ENCODE data around the gene SEMA4C. TPM values are rescaled to one million over a fixed set of nuclear protein-coding genes. Genes with fewer than 3 reads are reported as not detected.

The SEMA4C gene
- polyA plus RNA-seq, 12 donors = 24.7 to 38.9 (median 27.5) TPM; not detected in 1

DNA sequence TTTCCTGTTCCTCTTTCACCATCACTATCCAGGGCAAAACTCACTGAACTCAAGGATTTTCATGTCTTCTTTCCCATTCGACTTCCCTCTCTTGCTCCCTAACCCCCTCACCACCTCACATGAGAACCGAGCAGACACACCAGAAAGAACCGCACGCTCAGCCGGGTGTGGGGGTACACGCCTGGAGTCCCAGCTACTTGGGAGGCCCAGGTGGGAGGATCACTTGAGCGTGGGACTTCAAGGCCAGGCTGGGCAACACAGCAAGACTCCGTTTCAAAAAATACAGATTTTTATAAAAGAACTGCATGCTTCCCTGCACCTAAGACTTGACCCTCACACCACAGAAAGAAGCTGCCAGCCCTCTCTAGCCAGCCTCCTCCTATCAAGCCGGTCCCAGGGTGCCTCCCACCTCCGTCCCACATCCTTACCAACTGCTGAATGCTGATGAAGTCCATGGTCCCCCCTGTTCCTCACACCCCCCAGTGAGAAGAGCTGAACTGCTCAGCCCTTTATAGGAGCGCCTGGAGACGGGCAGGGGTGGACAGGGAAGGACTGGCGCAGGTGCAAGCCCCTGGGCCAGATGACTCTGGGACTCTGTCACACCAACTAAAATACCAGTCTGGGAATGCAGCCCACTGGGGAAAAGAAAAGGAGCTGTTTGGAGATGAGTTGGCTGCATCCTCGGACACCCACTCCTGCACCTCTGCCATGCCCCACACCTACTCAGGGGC, 26.2 kb downstream of the SEMA4C start, which contains the start of gene ANKRD23:
TSS of gene ANKRD23 (minus strand) at position 484 of the 731 bp plus-strand sequence. CDS start at position 455, 29 bp downstream.
- DNase-seq = no peak

DNA sequence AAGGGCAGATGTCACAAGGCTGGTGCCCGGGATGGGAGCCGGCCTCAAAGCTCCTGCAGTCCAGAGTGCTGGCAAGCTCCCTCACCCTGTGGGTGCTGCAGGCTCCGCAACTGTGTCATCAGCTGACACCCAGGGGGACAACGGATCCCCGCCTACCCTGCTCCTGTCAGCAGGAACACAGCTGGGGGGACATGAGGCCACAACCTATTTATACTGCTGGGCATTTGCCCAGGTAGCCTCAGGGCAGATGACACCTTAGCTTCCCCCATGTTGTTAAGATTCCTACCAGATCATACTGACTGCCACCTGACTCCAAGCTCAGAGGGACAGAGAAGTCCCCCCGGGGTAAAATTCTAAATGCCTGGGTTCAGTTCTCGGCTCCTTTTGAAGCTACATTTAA, 27.3 kb downstream of the SEMA4C start:
- no peak for DNase-seq

DNA sequence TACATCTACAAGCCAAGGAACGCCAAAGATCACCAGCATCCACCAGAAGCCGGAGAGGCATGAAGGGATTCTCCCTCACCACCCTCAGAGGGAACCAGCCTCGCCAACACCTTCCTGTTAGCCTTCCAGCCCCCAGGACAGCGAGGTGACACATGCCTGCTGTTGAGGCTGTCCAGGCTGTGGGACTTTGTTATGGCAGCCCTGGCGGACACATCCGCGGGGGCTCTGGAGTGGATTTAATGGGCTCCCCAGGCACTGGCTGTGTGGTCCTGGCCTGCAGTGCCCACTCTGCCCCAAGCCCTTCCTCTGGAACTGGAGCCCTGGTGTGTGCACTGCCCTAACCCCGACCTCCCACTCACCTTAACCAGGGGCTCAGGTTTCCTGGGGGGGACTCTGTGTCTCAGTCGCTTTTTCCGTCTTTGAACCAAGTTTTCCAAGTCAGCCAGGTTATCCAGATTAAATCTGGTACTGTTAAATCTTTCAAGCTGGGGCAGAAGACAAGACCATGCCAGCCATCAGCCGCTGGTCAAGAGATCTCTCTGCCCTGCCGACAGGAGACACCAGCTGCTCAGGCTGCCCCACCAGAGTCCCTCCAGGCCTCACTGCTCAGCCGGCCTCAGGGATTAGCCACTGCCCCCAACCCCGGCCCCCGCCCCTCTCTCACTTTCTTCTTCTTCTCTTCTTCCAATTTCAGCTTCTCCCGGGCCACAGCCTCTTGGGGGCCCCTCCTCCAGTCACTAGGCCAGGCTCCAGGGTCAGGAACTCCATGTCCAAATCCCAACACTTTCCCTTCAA, 28.0 kb downstream of the SEMA4C start:
- DNase-seq = no peak

DNA sequence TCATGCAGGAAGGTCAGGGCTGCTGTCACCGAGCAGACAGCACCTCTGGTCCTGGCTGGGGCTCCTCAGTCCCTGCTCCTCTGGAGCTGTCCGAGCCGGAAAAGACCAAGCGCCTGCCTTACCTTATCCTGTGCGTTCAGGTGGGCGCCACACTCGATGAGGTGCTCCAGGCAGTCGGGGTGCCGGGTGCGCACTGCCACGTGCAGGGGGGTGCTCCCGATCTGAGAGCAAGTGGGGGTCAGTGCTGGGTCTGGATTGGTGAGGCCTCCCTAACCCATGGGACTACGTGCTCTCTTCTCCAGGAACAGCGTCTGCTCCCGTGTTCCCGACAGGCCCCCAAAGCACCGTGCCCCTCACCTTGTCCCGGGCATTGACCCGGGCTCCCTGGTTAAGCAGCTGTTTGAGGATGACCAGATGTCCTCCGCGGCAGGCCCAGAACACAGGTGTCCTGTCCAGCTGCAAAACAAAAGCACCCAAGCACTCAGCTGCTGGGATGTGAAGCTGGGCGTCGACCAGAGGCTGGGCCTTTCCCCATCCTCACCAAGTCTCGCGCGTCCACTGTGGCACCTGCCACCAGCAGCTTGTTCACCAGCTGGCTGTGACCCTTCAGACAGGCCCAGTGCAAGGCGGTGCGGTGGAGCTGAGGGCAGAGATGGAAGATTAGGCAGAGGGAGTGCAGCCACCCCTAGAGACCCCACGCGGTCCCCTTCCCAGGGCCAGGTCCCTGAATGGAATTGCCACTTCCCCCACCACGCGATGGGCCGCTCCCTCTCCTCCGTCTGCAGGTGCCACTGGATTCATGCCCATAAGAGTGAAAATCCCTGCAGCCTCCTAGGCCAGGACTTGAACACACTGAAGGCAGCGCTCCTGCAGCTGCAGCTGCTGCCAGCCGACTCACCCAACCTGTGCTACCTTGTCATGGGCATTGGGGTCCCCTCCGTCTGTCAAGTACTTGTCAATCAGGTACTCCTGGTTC, 29.7 kb downstream of the SEMA4C start:
- DNase-seq = no peak

DNA sequence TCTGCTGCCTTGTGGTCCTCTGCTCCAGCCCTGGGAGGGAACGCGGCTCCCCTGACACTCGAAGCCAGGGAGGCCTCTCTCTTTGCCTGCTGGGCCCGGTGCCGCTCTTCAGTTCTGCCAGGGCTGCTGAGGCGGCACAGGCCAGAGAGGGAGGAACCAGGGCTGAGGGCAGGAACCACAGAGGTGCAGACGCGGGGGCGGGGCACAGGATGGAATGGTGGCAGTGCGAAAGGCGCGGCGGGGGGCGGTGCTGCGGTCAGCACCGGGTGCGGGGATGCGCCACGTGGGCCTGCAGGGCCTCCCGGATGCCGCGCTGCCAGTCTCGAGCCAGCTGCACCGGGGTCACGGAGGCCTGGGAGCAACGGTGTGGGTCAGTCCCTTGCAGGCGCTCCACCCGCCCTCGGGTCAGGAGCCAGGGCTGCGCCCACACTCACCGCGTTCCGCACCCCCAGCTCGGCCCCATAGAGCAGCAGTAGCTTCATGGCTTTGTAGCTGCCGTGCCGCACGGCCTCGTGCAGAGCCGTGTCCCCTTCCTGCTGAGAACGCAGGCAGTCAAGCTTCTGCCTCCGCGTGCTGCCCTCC, 30.5 kb downstream of the SEMA4C start:
- no peak for DNase-seq

DNA sequence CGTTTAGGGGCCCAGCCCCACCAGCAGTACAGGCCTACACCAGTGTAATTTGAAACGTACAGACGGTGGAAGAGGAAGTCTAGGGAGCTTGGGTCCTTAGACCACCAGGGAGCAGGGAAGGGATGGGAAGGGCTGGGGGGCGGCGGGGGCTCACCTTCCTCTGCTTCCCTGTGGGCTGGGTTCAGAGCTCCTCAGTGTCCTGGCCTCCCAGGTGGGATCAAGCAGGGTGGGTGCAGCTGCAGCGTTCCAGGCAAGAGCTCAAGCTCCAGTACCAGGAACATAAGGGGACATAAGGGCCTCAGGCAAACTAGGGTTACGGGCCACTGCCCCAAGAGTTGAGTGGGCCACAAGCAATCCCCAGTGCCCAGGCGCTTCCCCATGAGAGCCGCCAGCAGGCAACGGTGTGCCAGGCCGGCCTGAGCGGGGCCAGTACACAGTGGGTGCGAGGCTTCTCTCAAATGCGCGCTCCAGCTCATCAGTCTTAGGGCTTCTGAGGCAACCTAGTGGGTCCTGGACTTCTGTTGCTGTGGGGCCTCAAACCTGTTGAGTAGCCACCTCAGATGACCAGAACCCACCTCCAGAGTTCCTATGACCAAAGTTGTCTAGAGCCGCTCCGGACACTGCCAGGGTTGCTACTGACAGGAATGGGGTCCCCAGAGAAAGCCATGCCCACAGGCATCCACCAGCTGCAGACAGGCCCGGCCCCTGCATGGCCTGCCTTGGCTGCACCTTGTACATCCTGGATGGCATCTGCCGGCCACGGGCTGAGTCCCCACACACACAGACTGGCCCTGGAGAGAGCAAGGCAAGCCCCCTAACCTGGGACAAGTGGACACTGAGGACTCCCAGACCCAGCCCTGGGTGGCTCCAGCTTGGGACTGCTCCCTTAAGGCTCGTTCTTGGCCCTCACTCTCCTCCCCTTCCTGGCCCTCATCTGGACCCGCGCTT, 31.3 kb downstream of the SEMA4C start:
- DNase-seq = no peak

DNA sequence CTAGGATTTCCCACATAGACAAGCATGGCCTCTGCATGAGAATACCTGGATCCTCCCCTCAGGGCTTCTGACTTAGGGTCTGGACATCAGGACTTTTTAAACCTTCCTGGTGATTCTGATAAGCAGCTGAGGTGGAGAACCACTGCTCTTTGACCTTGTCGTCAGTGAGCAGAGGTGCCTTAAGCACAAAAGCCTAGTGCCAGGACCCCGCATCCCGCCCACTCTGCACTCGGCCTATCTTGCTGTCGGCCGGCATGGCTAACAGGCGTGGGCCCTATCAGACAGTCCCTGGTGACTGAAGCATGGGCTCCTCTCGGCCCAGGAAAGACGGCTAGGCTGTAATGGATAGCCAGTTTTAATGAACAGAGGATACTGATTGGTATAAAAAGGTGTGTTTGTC, 32.3 kb downstream of the SEMA4C start:
- no peak for DNase-seq

DNA sequence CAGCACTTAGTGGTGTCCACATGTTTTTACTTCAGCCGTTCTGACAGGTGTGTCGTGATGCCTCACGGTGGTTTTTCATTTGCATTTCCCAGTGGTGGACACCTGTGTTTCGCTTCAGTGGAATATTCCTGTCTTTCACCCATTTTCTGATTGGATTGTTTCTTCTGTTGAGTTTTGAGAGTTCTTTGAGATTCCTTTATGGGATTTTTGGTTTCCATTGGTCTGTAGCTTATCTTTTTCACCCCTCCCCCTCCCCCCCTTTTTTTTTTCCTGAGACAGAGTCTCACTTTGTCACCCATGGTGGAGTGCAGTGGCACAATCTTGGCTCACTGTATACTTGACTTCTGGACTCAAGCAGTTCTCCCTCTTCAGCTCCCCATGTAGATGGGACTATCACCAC, 34.0 kb downstream of the SEMA4C start:
- DNase-seq = no peak

DNA sequence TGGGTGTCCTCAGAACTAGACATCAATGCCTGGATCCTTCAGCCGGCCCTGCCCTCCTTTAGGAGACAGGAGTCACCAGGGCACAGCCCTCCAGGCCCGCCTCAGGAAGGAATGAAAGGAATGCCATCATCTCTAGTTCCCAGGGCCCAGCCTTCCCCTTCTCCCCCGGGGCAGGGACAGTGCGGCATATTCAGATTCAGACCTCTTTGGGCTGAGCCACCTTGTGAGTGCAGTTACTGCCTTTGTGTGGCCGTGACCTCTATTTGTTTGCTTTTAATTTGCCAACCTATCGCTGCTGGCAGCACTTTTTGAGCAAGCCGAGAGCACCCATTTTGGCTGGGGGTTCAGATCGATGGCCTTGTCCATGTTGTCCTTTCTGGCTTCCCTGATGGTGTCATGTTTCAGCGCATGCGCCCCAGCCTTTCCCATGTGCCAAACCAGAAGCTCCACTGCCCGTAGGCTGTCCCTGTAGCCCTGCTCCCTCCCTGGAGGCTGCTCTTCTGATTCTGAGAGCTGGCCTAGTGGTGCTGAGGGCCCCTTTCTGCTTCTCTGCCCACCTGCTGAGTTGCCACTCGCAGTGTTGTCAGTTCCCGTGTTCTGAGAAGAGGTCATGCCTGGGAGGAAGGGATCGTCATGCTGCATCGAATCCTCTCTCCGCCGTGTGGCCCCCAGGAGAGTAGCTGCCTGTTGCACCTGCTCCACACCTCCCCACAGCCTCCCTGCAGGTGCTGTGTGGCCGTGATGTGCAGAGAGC, 36.9 kb downstream of the SEMA4C start:
- DNase-seq = peak; percentile 46

DNA sequence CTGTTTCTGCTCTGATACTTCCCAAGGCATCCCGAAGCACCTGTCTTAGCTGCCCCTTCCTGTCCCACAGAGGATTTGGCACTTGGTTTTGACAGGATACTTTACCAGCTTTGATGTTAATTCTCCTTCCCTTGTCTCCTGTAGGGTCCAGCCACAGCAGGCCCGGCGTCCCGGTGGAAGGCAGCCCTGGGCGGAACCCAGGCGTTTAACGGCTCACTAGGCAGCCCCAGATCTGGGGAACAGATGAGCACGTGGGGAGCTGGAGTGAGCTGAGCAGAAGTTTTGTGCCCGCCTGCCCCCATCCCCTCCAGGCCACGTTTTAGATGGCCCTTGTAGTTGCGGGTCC, 37.5 kb downstream of the SEMA4C start:
- no peak for DNase-seq

DNA sequence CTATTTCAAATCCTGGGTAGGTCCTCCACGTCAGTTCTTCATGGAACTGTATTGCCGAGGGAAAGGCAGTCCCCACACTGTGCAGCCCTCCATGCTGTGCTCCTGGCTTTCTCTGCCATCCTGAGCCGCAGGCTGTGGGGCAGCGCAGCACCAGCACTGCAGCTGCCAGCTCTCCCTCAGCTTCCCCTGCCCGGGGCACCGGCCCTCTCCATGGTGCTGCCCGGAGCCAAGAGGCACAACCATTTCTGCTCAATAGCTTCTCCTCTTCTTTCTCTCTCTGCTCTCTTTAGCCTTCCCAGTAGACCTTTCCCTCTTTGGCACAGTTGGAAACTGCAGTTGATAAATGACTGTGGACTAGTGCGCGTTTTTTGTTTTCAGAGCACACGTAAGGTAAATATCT, 38.2 kb downstream of the SEMA4C start:
- no peak for DNase-seq

DNA sequence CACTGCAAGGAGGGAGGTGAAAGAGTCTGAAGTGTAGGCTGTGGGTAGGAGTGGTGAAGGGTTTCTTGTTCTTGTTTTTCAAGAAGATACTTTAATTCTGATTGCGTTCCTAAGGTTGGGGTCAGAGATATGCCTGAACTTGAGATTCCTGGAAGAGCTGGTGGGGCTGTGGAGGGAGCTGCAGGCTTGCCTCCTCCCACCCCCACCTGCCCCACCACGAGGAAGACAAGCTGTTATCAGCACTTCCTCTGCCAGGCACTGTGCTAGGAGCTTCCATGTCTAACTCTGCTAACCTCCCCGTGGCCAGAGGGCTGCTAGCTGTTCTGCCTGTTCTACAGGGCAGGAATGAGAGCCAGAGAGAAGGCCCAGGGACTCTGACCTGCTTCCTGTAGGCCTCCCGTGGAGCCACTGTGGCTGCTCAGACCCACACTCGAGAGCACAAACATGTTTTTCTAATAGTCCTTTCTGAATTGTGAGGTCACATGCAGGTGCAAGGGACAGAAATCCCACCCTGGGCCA, 39.8 kb downstream of the SEMA4C start:
- no peak for DNase-seq

DNA sequence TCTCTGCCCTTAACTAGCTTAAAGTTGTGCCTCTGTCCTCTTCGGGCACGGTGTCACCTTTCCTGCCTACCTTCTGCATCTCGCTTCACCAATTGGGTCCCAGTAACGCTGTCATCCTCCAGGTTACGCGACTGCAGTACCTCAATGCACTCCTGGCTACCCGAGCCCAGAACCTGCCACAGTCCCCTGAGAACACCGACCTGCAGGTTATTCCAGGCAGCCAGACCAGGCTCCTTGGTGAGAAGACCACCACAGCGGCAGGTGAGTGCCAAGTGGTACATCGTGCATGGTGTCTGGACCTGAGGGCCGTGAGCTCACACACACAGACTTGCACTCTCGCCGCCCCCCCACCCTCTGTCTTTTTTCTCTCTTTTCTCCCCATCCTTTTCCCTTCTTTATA, 41.0 kb downstream of the SEMA4C start:
- DNase-seq = no peak

DNA sequence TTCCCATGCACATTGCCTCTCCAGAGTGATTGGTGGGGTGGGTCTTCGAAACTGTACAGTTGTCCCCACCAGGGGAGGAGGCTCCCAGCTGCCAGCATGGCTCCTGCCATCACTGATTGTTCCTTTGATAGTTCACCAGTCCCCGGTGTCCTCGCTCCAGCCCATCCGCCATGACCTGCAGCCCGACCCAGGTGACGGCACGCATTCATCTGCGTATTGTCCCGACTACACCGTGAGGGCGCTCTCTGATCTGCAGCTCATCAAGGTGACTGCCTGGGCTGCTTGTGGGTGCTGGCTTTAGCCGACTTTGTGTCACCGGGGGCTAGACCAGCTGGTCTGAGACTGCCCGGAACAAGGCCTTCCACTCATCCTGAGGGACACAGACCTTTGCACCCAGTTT, 41.4 kb downstream of the SEMA4C start:
- DNase-seq = no peak

DNA sequence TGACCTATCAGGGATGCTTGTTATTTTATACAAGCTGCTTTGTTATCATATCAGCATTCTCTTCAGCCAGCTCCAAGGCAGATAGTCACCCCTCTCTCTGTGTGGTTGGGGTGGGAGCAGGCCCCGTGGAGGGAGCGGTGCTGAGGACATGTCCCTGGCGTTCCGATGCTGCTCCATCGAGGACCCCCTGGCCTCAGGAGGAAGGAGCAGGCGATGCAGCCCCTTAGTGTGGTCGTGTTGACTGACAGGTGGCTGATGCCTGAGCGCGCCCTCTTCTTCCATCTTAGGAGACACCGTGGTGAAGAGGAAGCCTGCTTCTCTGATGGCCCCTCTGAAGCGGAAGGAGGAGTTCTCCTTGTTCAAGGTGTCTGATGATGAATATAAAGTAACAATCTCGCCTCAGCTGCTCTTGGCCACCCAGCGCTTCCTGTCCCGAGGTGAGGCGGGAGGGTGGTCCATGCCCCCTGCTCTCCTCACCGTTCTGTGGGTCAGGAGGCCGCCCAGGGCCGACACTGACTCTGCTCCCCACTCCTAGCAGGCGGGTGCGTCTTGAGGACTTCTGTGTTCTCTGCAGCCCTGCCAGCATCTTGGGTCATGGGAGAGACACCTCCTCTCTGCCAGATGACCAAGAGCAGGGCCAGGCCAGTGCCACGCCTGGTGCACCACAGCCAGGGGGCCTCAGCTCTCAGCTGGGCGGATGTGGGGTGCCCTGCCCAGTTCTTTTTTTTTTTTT, 43.2 kb downstream of the SEMA4C start:
- DNase-seq = no peak

DNA sequence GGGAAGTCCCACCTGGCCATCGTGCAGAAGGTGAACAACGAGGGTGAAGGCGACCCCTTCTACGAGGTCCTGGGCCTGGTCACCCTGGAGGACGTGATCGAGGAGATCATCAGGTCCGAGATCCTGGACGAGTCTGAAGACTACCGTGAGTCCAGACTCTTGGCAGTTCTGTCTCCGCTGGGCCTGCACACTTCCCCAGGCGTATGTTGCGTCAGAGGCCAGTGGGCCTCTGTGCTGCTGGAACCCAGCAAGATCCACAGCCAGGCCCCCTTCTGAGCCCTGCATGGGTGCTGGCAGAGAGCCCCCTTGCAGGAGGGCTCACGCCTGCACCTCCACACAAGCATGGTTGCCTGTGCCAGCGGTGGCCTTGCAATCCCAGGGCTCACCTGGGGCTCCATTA, 44.8 kb downstream of the SEMA4C start:
- no peak for DNase-seq

DNA sequence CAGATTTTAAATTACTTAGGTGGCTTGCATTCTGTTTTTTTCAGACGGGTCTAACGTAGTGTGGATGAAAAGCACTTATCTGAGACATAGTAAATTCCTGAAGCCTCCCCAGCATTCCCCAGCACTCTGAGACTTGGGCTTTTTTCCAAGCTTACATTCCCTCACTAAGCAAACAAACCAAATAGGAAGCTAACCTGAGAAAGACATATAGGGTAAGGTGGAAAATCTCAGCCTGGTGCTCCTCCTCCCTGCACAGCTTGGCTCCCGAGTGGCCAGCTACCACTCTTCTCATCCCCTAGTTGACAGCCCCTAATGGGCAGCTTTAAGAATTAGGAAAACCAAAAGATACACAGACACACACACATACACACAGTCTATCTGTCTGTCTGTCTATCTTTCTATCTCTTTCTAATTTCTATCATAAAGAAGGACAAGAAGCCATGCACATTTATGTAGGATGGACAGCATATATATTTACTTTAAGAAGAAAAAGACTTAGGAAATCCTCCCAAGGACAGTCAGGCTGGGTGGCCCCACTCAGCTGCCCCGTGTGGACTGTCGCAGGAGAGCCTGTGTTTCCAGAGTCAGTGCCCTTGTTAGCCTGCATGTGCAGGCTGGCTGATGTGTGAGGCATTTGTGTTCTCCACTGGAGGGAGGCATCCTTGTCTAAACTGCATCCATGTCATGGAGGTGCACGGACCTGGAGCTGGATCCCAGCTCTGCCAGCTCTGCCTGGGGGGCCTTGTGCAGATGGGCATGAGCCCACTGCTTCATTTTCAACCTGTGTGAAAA, 45.6 kb downstream of the SEMA4C start:
- DNase-seq = no peak

DNA sequence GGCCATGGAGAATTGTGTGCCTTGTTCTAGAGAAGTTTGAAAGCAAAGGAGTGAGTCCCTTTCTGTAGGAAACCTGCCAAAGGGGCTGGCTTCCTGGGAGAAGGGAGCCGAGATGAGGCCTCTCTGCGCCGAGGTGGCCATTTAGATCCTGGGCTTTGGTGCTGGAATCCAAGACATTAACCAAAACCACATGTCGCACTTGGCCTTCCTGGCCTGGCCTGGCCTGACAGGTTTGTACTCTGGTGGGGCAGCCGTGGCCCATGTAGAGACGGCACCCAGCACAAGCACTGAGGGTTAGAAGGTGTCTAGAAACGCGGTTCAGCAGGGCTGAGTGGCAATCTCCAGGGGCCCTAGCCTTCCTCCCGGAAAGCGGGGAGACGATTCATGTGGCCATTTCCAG, 46.7 kb downstream of the SEMA4C start:
- peak; percentile 38 for DNase-seq
